ENCODE measurements around the gene PSMA6.
A peak's percentile ranks its signal among the peaks of the same experiment; 100 is the strongest.
"Not testable (repeated sequence)": the region's sequence is repeated elsewhere in the genome, so short reads cannot be mapped to it uniquely, and the experiment has no call there.

PSMA6 gene

DNA sequence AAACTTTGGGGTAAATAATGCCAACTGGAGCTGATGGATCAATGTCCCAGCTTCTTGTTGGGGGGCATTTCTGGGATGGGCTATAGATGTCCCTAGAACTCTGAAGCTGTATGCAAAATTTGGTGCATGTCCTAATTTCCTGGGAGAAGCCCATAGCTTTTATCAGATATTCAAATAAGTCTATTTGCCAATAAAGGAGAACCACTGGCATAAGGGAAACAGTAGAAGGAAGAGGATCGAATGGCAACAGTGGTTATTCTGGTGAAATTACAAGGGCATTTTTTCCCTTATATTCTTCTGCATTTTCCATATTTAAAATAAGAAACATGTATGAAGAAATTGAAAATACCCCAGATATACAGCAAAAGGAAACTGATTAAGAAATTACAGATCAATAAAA, 34.2 kb downstream of the PSMA6 start:
- DNase-seq: no peak

DNA sequence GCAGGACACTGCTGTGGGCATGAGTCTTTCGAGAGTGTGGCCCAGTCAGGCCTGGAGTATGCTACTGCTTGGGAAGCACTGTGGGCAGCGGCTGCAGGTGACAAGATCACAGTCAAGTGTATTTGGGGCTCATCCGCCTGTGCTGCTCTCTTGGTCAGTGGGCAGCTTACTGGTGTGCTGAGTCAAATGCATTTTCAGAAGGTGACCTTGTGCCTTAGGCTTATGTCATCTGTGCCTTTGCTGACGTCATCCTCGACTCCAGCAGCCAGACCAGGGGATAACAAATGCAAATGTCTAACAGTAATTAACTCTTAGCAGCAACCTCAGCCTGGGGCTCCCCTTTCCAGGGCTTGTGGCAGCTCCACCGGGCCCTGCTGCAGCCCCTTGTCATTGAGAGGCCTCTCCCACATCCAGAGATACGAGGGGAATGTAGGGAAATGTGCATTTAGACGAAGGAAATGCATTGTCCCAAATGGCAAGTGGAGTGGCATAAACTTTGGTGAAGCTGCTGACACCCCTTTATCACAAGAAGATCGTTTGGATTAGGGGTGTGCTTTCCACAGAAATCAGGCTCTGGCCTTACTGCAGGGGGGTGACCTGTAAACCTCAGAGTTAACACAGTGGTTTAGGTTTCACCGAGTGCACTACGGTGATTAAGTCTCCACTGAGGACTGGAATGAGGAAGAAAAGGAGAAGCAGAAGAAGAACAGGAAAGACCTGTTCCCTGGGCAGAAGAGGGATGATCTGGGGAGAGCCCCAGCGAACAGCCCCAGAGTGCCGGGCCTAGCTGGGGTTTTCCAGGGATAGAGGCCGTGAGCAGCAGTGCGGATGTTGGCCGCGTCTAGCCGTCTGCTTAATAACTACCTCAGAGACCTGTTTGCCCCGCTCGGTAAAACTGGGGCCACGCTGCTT, 39.7 kb downstream of the PSMA6 start:
- DNase-seq: peak in 1 of 2 donors; percentile 51

- DNase-seq: peak; percentile 63 to 70
Observed at GRCh38 chr14:35332517-35333263, 40.5 kb downstream of the PSMA6 start.

- no peak for DNase-seq
Observed at GRCh38 chr14:35333264-35333730, 41.1 kb downstream of the PSMA6 start.

DNA sequence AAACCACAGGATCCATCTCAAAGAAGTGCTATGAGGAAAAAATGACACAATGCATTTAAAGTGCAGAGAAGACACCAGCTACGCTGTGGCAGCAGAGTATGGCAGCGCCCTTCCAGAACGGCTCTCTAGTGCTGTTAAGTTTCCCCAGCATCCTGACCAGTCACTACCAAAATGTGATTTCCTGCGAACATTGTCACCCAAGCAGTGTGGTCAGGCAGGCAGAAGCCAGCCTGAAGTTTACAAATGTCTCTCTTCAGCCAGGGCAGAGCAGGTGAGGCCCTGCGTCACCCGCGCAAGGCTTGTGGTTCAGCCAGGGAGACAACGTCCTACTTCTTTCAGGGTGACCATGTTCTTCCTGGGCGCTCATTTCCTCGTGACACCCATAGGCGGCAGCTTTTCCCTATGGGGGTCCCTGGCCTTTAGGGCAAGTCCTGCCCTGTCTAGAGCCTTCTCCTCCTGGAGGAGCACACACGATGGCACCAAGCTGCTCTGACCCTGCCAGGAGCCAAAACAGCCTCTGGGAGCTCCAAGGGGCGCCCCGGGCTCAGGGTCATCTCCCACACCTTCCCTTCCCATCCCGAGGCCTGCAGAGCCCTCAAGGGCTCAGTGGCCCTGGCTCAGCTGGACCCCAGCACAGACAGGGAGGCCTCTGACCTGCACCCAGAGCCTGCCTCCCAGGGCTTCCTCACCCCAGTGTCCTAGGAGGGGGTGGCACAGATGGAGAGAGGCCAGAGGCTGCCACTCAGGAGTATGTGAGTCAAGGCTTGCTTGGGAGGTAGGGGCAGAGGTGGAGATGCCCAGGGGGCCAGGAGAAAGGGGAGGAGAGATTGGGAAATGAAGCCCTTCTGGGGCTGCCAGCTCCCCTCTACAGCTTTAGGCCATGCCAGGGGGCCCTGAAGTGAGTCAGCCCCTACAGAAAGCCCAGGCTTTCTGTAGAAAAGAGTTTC, 41.9 kb downstream of the PSMA6 start:
- DNase-seq: peak; percentile 51 to 54

DNA sequence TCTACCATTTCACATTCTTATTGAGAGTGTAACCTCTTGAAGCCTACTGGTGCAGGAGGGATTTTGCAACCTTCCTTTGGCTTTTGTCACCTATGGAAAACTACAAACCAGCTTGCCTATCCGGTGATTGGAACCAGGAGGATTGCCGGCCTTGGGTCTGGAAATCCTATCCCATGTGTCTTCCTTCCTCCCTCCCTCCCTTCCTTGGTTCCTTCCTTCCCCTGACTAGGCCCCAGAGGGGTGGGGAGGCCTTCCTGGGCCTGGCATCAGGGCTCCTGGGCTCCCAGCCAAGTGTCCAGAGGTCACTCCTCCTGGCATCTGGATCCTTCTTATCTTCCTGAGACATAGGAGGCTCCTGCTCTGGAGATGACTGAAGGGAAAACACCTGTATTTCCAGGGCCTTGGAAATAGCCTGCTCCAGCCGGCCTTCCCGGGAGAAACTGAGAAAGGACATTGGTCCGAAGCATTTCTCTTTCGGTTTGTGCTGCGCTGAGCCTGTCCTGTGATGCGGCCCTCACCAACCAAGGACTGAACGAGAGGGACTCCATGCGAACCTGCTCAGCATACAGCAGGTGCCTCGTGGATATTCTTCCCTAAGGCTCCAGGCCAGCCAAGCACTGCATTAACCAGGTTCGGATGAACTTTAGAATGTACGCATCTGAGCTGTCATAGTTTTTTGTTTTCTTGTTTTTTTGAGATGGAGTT, 43.4 kb downstream of the PSMA6 start:
- no peak for DNase-seq

GRCh38 chr14:35336171-35336493, 44.0 kb downstream of the PSMA6 start:
- not testable (repeated sequence) for DNase-seq

DNA sequence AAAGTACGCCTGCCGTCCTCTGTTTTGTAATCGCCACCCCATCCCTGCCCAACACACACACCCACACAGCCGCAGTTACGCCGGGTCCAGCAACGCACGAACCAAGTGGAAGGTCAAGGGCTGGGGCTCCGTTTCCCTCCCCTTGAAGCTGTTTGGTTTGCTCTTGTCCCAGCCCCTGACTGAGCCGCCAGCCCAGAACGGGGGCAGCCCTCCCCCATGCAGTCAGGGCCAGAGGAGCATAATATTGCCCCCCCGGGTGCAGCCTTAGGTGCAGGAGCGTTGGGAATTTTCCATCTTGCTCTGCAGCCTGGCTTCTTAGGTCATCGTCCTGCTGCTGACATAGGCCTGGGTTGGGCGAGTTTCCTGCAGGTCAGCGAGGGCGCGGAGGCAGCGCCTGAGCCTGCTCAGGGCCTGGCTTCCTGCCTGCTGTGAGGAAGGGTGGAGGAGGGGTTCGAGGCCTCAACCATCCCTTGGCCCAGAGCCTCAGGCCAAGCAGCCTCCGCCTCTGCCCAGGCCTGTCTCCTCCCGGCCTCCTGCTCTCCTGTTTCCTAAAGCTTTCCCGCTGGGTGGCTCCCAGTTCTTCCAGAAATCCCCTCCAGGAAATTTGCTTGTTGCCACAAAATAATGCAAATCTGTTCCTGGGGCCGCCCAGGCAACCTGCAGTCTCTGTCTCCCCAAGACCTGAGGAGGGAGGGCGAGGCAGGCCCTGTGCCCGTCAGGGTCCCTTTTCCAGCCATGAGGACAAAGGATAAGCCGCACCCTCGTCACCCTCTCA, 44.5 kb downstream of the PSMA6 start:
- DNase-seq: peak in 1 of 2 donors; percentile 34

DNA sequence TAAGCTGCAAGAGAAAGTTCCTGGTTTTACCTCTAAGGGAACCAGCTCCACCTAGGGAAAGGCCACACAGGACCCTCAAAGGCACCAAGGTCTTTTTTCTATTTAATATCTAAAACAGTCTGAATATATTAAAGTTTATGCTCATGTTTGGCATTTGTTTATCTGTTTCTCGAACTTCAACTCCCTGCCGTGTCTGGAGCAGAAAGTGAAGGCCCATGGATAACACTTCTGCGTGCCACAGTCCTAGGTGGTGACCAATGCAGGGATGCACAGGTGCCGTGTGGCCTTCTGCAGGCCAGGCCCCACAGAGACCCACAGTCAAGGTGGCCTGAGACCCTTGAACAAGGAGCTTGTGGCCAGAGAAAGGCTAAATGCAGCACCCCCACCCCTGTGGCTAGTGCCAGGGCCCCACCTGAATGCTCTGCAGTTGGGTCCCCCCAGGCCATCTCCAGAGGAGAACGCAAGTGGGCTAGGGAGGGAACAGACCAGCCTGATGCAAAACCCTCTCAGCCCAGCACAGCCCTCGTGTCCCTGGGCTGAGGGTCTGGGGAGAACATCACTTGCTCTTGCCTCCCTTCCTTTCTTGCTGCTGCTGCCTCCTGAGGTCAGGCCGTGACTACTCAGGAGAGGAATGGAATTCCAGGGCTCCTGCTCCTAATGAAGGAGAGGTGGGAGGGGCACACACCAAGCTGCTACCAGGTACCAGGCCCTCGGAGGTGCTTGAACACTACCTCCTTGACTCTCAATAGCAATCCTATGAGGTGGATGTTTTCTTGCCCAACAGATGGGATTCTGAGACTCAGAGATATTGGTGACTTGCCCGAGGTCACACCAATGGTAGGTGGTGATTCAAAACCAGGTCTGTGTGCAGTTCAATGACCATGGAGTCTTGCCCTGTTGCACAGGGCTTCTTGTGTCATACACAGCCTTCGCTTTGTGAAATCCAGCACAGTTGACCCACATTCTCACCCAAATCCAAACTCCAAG, 45.4 kb downstream of the PSMA6 start:
- DNase-seq: no peak

DNA sequence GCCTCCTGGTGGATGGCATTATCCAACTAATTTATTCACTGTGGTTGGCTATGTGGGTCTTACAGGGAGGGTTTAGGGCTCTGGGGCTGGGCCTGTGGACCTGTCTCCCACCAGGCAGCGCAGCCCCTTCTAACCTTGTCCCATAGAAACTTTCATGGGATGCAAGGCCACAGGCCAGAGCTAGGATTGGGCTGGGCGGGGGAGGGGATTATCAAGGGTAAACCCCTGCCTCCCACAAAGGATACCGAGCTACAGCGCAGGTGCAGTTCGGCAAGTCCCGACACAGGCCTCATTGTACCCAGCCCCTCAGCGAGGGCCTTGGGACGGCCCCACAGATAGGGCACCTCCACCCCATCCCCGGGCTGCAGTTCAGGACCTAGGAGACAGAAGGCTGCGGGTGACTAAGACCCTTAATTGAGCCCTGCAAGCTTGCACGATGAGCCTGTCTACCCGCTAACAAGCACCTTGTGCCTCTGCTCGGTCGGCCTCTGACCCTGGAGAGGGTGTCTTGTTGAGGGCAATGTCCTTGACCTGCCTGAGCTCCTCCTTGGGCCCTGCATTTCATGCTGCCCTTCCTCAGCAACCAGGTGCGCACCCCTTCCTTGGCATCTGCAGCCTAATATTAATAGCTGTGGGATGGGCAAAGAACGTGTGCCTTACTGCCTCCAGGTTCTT, 46.7 kb downstream of the PSMA6 start:
- DNase-seq: no peak

DNA sequence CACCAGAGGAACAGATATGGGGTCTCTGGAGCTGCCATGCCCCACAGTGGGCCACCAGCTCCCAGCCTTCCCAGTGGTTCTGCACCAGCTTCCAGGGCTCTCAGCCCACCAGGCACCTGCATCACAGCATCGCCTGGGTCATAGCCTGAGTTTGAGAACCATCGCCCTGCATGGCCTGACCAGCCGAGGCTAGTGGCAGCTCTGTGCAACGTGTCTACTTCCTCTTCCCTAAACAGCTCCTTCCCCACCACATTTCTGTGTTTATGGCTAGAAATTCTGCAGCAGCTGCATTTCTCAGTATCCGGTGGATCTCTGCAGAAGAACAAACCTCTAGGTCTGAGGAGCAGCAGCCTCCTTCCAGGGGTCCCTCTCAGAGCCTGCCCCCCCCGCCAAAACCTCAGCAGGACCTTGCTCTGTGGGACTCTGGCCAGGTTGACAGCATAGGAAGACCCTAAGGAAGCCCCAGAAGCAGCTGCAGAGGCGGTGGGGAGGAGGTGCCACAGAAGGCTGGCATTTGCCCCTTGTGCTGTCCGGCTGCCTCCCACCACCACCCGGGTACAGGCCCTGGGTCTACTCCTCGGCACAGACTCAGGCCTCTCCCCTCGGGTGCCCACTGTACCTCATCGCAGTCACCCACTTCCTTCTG, 47.7 kb downstream of the PSMA6 start:
- DNase-seq: peak in 1 of 2 donors; percentile 49

DNA sequence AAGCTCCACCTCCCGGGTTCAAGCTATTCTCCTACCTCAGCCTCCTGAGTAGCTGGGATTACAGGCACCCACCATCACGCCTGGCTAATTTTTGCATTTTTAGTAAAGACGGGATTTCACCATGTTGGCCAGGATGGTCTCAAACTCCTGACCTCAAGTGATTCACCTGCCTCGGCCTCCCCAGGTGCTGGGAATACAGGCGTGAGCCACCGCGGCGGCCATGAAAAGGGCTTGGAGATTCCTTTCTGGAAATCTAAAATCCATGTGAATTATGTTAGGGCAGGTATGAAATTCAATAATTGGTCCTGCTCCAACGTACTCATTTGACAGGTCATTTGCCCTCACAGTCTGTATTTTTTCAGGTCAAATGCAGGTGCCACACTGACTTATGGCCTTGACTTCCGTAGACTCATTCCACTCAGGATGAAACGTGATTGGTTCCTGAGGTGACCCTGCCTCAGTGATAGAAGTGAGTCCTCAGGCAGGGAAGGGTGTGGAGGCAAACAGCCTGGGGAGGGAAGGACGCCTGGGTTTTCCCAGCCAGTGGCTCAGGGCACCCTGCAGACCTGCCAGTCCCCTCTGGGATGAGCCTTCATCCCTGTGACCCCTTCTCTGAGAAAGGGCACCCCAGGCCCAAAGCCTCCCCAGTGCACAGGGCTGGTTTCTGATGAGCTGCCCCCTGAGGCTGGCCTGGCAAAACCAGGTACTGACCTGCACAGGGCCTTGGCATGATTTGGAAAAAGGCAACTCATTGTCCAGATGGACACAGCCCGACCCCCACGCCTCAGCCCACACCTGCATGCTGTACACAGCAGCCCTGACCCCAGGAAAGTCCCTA, 48.7 kb downstream of the PSMA6 start:
- DNase-seq: no peak

DNA sequence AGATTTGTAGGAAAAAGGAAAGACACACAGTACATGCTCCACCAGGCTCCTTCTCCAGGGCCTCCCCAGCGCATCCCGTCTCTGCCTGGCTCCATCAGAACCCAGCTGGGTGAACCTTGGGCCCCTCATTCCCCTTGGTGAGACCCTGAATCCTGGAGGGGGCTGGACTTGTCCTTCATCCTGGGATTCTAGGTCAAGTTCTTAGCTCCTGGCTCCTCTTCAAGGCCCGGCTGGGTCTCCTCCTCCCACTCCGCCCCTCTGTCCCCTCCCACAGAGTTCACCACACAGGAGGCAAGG, 49.2 kb downstream of the PSMA6 start:
- DNase-seq: no peak

- peak; percentile 32 to 72 for DNase-seq
Observed at GRCh38 chr14:35341751-35342488, 49.7 kb downstream of the PSMA6 start.

DNA sequence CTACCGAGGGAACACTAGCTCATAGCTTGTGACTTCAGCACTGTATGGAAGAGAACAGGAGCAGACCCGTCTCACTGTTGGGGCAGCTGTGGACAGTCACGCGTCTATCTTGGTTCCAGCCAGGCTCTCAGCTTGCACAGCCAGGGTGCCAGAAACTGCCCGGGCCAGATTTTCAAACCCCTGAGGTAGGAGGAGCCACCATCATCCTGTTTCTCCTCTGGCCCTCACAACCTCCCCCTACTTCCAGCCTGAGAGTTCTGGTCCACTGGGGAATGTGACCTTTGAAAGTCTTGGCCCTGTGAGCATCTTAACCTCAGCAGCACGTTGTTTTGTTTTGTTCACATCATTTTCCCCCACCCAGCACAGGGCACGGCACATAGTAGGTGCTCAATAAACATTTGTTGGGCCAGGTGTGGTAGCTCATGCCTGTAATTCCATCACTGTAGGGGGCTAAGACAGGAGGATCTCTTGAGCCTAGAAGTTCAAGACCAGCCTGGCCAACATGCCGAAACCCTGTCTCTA, 50.4 kb downstream of the PSMA6 start:
- no peak for DNase-seq

- no peak for DNase-seq
Observed at GRCh38 chr14:35343702-35344101, 51.5 kb downstream of the PSMA6 start.

DNA sequence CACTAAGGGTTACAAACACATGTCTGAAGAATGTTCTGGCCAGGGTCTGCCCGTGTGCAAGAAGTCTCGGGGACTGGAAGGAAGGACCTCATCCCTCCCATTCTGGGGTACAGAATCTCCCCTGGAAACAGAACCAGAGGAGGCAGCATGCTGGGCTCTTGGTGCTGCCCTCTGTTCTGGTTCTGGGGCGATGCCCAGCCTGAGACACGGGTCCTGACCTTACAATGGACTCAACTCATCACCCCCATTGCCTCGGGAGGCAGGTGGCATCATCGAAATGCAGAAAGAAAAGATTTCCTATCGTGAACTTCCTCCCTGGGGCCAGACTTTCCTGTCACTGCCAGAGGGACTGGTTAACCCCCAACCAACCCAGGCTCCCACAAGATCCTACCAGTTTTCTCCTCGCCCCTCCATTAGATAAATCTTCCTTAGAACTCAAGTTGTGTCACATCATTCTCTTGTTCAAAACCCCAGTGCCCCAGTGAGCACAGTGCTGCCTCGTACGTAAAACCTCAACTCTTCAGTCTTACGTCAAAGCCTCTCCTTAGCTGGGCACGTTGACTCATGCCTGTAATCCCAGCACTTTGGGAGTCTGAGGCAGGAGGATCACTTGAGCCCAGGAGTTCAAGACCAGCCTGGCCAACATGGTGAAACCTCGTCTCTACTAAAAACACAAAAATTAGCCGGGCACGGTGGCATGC, 52.1 kb downstream of the PSMA6 start:
- DNase-seq: peak in 1 of 2 donors; percentile 38
